Measurements from ENCODE around the gene EGLN3.
"Not testable (repeated sequence)": the region's sequence is repeated elsewhere in the genome, so short reads cannot be mapped to it uniquely, and the experiment has no call there.

Gene EGLN3

DNA sequence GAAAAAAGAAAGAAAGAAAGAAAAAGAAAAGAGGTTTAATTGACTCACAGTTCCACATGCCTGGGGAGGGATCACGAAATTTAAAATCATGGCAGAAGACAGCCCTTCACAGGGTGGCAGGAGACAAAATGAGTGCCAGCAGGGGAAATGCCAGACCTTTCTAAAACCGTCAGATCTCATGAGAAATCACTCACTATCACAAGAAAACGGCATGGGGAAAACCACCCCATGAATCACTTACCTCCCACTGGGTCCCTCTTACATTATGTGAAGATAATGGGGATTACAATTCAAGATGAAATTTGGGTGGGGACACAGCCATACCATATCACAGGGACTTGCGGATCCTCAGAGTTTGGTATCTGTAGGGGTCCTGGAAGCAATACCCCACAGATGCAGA, 16.3 kb upstream of the EGLN3 start:
- intact Hi-C loops (cut with DNase I; ENCODE audit: low total_unique reads) = no loop called here
- TF ChIP-seq, protein P1, sequence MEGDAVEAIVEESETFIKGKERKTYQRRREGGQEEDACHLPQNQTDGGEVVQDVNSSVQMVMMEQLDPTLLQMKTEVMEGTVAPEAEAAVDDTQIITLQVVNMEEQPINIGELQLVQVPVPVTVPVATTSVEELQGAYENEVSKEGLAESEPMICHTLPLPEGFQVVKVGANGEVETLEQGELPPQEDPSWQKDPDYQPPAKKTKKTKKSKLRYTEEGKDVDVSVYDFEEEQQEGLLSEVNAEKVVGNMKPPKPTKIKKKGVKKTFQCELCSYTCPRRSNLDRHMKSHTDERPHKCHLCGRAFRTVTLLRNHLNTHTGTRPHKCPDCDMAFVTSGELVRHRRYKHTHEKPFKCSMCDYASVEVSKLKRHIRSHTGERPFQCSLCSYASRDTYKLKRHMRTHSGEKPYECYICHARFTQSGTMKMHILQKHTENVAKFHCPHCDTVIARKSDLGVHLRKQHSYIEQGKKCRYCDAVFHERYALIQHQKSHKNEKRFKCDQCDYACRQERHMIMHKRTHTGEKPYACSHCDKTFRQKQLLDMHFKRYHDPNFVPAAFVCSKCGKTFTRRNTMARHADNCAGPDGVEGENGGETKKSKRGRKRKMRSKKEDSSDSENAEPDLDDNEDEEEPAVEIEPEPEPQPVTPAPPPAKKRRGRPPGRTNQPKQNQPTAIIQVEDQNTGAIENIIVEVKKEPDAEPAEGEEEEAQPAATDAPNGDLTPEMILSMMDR (IDR thresholded peaks at IDR 0.05) = no peak
- Histone ChIP-seq H3K4me3 (no peak overlapping the region), H3K27ac (no peak overlapping the region), H3K4me1 (no peaks in the 10 kb centered on the region), H3K27me3 (no peaks in the 10 kb centered on the region), H3K36me3 (no peaks in the 10 kb centered on the region), H3K9me3 (peaks cover 0 to 9% (median 0%) of the 10 kb centered on the region in 3 donors)
- no peak for DNase-seq

DNA sequence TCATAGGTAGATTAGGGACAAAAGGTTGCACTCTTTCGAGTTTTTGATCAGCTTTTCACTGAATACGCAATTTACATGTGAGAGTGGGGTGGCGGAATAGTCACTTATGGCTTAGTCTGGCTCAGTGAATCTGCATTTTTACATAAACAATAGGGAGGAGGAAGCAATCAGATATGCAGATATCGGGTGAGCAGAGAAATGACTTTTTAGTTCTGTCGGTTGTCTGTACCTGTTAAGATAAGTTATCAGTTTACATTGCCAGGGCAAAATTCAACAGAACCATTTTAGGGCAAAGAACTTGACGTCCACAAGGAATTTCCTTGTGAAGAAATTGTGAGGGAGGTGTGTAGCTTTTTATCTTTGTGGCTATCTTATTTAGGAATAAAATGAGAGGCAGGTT, 15.4 kb upstream of the EGLN3 start:
- no peaks in the 10 kb centered on the region for H3K36me3 ChIP-seq
- TF ChIP-seq, protein P1 (IDR thresholded peaks at IDR 0.05) = no peak
- intact Hi-C loops (cut with DNase I; ENCODE audit: low total_unique reads) = no loop called here
- no peak for DNase-seq
- H3K9me3 ChIP-seq = peaks cover 0 to 9% (median 0%) of the 10 kb centered on the region in 3 donors
- H3K4me3 ChIP-seq = no peak overlapping the region
- H3K27ac ChIP-seq = no peak overlapping the region
- H3K27me3 ChIP-seq = no peaks in the 10 kb centered on the region
- H3K4me1 ChIP-seq = no peaks in the 10 kb centered on the region

DNA sequence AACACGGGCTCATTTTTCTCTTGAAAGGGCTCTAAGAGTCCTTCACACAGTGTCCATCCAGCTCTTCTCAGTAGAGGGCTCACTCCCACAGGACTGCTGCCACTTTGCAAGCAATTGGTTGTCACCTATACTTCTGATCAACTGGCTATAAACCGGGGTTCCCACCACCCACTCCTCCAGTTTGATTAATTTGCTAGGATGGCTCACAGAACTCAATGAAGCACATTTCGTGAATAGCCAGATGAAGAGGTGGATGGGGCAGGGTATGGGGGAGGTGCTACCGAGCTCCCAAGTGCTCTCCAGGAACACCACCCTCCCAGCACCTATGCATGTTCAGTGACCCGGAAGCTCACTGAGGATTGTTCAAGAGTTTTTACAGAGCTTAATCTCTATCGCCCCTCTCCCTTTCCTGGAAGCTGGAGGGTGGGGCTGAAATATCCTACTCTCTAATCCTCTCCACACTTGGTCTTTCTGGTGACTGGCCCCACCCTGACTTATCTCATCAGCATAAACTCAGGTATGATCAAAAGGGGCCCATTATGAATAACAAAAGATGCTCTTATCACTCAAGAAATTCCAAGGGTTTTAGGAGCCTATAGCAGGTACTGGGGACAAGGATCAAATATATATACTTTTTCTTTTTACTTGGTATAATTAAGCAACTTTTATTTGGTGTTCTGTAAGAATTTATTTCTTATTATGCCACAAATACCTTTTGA, 13.9 kb upstream of the EGLN3 start:
- DNase-seq = no peak

DNA sequence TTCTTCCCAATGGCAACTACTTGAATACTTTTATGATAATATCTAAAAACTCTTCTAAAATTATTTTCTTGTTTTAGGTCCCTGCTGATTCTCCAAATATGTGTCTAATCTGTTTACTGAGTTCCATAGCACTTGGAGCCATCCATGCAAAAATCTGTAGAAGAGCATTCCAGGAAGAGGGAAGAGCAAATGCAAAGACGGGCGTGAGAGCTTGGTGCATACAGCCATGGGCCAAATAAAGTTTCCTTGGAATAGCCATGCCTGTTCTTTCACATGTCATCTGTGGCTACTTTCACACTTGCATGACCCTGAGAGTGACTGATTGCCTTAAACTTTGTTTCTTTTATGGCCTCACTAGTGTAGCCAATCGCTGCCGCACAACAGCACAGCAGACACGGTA, 13.0 kb upstream of the EGLN3 start:
- Histone ChIP-seq H3K27ac (no peak overlapping the region), H3K4me1 (no peaks in the 10 kb centered on the region), H3K4me3 (no peak overlapping the region), H3K9me3 (no peaks in the 10 kb centered on the region), H3K36me3 (no peaks in the 10 kb centered on the region), H3K27me3 (peaks cover 0 to 4% of the 10 kb centered on the region in 2 donors)
- intact Hi-C loops (cut with DNase I; ENCODE audit: low total_unique reads) = no loop called here
- TF ChIP-seq, protein P1 (IDR thresholded peaks at IDR 0.05) = no peak
- DNase-seq = no peak

More for the DNA sequence above, 13.9 kb upstream of the EGLN3 start:
- H3K4me3 ChIP-seq = no peak overlapping the region
- intact Hi-C loops (cut with DNase I; ENCODE audit: low total_unique reads) = no loop called here
- H3K27ac ChIP-seq = no peak overlapping the region
- H3K9me3 ChIP-seq = peaks cover 0 to 2% (median 0%) of the 10 kb centered on the region in 3 donors
- H3K4me1 ChIP-seq = no peaks in the 10 kb centered on the region
- no peaks in the 10 kb centered on the region for H3K36me3 ChIP-seq
- peaks cover 0 to 2% of the 10 kb centered on the region in 2 donors for H3K27me3 ChIP-seq
- TF ChIP-seq, protein P1 (IDR thresholded peaks at IDR 0.05) = no peak

DNA sequence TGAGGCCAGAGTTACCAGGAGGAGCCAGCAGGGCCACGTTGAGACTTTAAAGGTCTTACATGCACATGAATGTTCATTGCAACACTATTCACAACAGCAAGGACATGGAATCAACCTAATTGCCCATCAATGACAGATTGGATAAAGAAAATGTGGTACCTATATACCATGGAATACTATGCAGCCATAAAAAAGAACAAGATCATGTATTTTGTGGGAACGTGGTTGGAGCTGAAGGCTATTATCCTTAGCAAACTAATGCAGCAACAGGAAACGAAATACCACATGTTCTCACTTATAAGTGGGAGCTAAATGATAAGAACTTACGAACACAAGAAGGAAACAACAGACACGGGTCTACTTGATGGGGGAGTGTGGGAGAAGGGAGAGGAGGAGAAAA, 11.6 kb upstream of the EGLN3 start:
- H3K9me3 ChIP-seq; H3K27me3 ChIP-seq; DNase-seq; H3K4me3 ChIP-seq; intact Hi-C loops (cut with DNase I; ENCODE audit: low total_unique reads); H3K4me1 ChIP-seq; H3K27ac ChIP-seq; H3K36me3 ChIP-seq: not testable (repeated sequence)

DNA sequence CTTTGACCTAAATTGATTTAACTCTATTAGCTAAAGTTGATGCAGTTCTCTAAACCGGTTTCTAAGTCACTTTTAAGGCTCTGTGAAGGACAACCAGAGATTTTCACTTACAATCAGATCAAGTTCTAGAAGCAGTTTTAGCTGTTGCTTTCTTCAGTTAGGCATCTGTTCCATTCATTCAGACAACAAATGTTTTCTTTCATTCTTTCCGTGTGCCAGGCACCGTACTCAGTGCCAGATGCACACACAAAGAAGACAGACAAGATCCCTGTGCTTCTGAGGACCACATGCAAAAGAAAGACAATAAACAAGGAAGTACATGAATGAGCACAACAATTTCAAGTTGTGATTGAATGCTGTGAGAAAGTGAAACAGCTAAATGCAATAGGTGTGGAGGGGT, 11.1 kb upstream of the EGLN3 start:
- Histone ChIP-seq H3K4me3 (no peak overlapping the region), H3K4me1 (no peaks in the 10 kb centered on the region), H3K27me3 (peaks cover 0 to 4% of the 10 kb centered on the region in 2 donors), H3K36me3 (no peaks in the 10 kb centered on the region), H3K9me3 (no peaks in the 10 kb centered on the region), H3K27ac (no peak overlapping the region)
- TF ChIP-seq, protein P1 (IDR thresholded peaks at IDR 0.05) = no peak
- intact Hi-C loops (cut with DNase I; ENCODE audit: low total_unique reads) = no loop called here
- DNase-seq = no peak

Data from tibial artery (tissue), 4 donors.